ENCODE measurements around the gene ADM5. TPM values are rescaled to one million over a fixed set of nuclear protein-coding genes. Genes with fewer than 3 reads are reported as not detected.

The ADM5 gene, protein sequence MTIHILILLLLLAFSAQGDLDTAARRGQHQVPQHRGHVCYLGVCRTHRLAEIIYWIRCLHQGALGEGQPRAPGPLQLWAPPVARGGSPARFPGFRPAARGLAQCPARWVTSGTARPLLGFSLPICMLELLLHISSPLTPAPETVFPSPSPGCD
- 0.49 to 1.4 TPM (median 0.52 TPM) in 3 replicates for total RNA-seq
- long read RNA-seq, result 0 reads

DNA sequence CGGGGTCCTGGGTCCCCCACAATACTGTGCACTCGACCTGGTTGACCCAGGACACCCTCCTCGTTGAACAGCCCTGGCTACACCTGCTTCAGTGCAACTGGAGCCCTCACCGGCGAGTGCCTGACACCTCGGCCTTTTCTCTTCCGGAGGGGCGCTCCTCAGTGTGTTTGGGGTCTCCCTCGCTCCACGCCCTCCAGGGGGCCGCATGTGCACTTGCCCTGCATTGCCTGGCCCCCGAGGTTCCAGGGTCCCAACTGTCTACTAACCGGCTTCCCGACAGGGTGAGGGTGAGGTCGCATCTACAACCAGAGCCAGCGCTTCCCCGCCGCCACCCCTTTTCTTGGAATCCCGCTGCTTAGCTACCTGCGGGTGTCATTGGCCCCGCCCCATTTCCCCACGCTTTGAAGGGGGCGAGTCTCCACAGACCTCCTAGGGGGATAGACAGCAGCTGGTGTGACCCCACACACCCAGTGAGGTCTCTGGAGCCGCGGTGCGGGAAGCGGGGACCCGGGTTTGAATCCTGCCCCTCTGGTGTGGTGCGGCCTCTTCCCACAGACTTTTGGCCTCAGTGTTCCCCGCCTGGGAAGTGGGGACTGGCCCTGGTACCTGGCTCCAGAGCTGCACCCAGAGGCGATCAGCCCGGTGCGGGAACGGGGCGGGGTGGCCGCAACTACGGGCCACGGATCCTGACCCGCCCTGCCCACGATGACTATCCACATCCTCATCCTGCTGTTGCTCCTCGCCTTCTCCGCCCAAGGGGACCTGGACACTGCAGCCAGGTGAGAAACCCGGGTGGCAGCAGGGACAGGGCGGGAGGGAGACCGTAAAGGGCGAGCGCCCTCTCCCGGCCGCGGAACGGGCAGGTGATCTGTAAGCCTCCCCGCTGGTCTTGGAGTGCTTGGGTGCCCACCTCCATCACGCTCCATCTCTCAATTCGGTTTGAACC, at the start of gene ADM5:
TSS of gene ADM5 (plus strand) at position 462 of the 946 bp plus-strand sequence. CDS start at position 706, 244 bp downstream.
- no peak for DNase-seq (ENCODE audit: low spot score)
- Mint-ChIP-seq H3K27me3 (ENCODE audit: low read depth) (no peaks in the 10 kb centered on the region), H3K27ac (ENCODE audit: unreplicated experiment) (no peak within 1 kb of the TSS), H3K9me3 (ENCODE audit: low read depth) (no peaks in the 10 kb centered on the region), H3K36me3 (ENCODE audit: low read depth) (peaks cover 12% of the 10 kb centered on the region), H3K4me3 (ENCODE audit: unreplicated experiment) (peak within 1 kb of the TSS; percentile 90), H3K4me1 (ENCODE audit: low read depth) (peaks cover 28% of the 10 kb centered on the region)
- TF ChIP-seq, protein P1, sequence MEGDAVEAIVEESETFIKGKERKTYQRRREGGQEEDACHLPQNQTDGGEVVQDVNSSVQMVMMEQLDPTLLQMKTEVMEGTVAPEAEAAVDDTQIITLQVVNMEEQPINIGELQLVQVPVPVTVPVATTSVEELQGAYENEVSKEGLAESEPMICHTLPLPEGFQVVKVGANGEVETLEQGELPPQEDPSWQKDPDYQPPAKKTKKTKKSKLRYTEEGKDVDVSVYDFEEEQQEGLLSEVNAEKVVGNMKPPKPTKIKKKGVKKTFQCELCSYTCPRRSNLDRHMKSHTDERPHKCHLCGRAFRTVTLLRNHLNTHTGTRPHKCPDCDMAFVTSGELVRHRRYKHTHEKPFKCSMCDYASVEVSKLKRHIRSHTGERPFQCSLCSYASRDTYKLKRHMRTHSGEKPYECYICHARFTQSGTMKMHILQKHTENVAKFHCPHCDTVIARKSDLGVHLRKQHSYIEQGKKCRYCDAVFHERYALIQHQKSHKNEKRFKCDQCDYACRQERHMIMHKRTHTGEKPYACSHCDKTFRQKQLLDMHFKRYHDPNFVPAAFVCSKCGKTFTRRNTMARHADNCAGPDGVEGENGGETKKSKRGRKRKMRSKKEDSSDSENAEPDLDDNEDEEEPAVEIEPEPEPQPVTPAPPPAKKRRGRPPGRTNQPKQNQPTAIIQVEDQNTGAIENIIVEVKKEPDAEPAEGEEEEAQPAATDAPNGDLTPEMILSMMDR (IDR thresholded peaks at IDR 0.05), result peak; percentile 72

DNA sequence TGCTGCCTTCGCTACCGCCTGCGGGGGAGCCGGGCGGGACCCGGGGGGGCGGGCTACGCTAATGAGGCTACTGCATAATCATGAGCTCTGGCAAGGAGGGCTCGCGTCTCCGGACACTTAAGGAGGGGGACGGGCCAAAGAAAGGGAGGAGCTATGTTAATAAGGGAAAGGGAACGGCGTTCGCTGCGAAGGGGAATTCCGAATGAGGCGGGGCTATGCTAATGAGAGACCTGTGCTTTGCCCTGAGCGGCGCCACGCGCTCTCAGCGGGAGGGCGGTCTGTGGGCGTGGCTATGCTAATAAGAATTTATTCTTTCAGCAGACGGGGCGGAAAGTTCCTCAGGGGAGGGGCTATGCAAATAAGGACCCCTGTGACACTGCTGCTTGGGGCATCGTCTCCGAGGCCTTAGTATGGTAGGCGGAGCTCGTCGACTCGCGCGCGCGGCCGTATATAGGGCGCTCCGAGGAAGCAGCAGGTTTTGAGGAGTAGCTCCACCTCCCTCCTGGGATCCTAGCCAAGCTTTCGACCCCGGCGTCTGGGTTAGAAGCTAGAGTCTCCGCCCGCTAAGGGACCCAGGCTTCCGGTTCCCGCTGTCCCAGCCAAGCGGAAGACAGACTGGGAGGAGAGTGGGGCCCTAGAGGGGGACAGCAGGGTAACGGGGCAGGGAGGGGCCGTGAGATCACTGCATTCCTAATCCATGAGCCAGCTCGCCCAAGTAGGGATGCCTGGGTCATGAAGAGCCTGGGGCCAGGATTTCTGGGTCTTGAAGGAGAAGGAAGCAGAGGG, 49.1 kb upstream of the ADM5 start, which contains the start of gene RRAS:
TSS of gene RRAS (minus strand) at position 31 of the 786 bp plus-strand sequence. CDS start 45 bp downstream, outside the sequence.
- peaks cover 77% of the 10 kb centered on the region for H3K4me1 Mint-ChIP-seq (ENCODE audit: low read depth)
- TF ChIP-seq, protein P1 (IDR thresholded peaks at IDR 0.05), result no peak
- peak within 1 kb of the TSS; percentile 98 for H3K4me3 Mint-ChIP-seq (ENCODE audit: unreplicated experiment)
- H3K36me3 Mint-ChIP-seq (ENCODE audit: low read depth), result peaks cover 5% of the 10 kb centered on the region
- H3K27ac Mint-ChIP-seq (ENCODE audit: unreplicated experiment), result peak within 1 kb of the TSS; percentile 100
- H3K9me3 Mint-ChIP-seq (ENCODE audit: low read depth), result no peaks in the 10 kb centered on the region
- peak; percentile 99 for DNase-seq (ENCODE audit: low spot score)
- no peaks in the 10 kb centered on the region for H3K27me3 Mint-ChIP-seq (ENCODE audit: low read depth)

DNA sequence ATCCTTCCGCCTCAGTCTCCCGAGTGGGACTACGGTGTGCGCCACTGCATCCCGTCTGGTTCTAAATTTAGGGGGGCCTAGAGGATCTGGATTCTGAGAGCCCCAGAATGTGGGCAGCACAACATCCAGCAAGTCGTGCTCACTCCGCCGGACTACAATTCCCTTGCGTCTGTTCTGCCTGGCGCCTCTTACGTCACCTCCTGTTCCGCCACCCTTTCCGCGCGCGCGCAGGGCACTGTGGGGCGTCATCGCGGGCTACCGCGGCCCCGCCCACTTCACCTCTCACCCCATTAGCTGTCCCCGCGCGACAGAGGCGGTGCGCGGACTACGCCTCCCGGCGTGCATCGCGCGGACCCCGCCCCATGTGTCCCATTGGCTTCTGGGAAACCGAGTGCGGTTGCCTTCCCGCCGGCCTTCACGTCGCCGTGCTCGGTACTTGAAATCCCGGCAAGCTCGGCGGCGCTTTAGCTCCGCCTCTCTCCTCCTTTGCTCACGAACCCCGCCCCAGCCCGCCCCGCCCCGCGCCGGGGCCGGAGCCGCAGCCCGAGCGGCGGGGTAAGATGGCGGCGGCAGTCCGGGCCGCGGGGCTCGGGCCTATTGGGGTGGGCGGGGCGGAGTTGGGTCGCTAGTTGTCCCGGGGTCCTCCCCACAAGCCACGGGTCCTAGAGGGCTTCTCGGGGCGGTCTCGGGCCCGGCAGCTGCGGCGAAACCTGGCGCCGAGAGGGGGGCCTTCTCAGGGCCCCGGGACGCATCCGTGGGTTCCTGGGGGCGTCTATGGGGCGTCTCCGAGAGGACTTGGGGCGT, 47.5 kb upstream of the ADM5 start, which contains the start of gene SCAF1:
TSS of gene SCAF1 (plus strand) at position 522 of the 804 bp plus-strand sequence. CDS start 2,818 bp downstream, outside the sequence.
- H3K36me3 Mint-ChIP-seq (ENCODE audit: low read depth), result peaks cover 7% of the 10 kb centered on the region
- peak within 1 kb of the TSS; percentile 100 for H3K27ac Mint-ChIP-seq (ENCODE audit: unreplicated experiment)
- DNase-seq (ENCODE audit: low spot score), result peak; percentile 100
- TF ChIP-seq, protein P1 (IDR thresholded peaks at IDR 0.05), result no peak
- H3K4me1 Mint-ChIP-seq (ENCODE audit: low read depth), result peaks cover 66% of the 10 kb centered on the region
- H3K9me3 Mint-ChIP-seq (ENCODE audit: low read depth), result no peaks in the 10 kb centered on the region
- H3K27me3 Mint-ChIP-seq (ENCODE audit: low read depth), result no peaks in the 10 kb centered on the region
- peak within 1 kb of the TSS; percentile 98 for H3K4me3 Mint-ChIP-seq (ENCODE audit: unreplicated experiment)

DNA sequence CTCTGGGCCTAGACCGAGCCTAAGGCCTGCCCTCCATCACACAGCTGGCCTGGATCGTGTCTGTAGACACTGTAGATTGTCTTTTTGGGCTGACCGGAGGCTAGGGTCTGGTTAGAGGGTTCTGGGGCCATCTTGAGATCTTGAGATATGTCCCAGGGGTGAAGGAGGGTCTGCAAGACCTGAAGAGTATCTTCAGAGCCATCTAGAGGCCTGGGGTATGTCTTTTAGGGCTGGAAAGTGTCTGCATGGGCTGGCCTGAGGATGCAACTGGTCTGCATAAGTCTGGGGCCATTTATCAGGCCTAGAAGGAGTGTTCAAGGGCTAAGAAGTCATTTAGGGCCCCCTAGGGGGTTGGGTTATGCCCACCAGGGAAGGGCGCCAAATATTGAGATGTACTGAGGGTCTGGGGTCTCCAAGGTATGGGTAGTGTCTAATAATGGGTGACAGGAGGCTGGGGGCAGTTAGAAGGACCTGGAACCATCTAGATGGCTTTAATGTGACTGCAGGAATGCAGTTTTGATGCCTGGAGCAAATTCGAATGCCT, 46.8 kb upstream of the ADM5 start:
- Mint-ChIP-seq H3K4me3 (ENCODE audit: unreplicated experiment) (peak overlapping the region; percentile 98), H3K4me1 (ENCODE audit: low read depth) (peaks cover 62% of the 10 kb centered on the region), H3K36me3 (ENCODE audit: low read depth) (peaks cover 11% of the 10 kb centered on the region), H3K27ac (ENCODE audit: unreplicated experiment) (peak overlapping the region; percentile 100), H3K9me3 (ENCODE audit: low read depth) (no peaks in the 10 kb centered on the region), H3K27me3 (ENCODE audit: low read depth) (no peaks in the 10 kb centered on the region)
- TF ChIP-seq, protein P1 (IDR thresholded peaks at IDR 0.05), result no peak
- DNase-seq (ENCODE audit: low spot score), result no peak
